SU-DHL-6 (cell line): ENCODE measurements around the gene PLEKHA7.

Source experiments
- H2AFZ ChIP-seq: fragments of 200-600 bp; sonication (generic); 2 replicates; pipeline ENCODE4 v1.6.1; 2014; ENCODE audit warnings: low read depth, mild to moderate bottlenecking, moderate library complexity, mixed read lengths, antibody characterized with exemption, low read length; ENCODE audit not compliant: severe bottlenecking
- H3F3A ChIP-seq: fragments of 200-600 bp; shearing (Covaris generic); 2 replicates; pipeline ENCODE4 v1.6.0; 2016; ENCODE audit warnings: antibody characterized with exemption, mild to moderate bottlenecking; ENCODE audit not compliant: insufficient read depth
- H3K27ac ChIP-seq: fragments of 200-600 bp; sonication (generic); 2 replicates; pipeline ENCODE4 v1.5.1; 2016; ENCODE audit warnings: low read depth, mild to moderate bottlenecking, low read length, moderate library complexity, mixed read lengths
- H3K27me3 ChIP-seq: fragments of 200-600 bp; sonication (generic), shearing (Covaris generic); 2 replicates; pipeline ENCODE4 v1.6.0; 2014; ENCODE audit warnings: mild to moderate bottlenecking, low read length
- H3K36me3 ChIP-seq: fragments of 200-600 bp; sonication (generic); 2 replicates; pipeline ENCODE4 v1.6.1; 2014; ENCODE audit warnings: mild to moderate bottlenecking, low read length, mixed read lengths
- H3K4me2 ChIP-seq: fragments of 300-600, 200-600 bp; shearing (Covaris generic), sonication (generic); 2 replicates; pipeline ENCODE4 v1.6.0; 2014; ENCODE audit warnings: low read length, low read depth, mild to moderate bottlenecking; ENCODE audit not compliant: poor library complexity, severe bottlenecking
- H3K4me3 ChIP-seq: fragments of 200-600 bp; sonication (generic); 2 replicates; pipeline ENCODE4 v1.5.1; 2014; ENCODE audit warnings: antibody characterized with exemption, low read length, mild to moderate bottlenecking, mixed read lengths; ENCODE audit not compliant: insufficient read depth, poor library complexity, severe bottlenecking
- H3K79me2 ChIP-seq: fragments of 200-600 bp; sonication (generic); 2 replicates; pipeline ENCODE4 v1.6.1; 2014; ENCODE audit warnings: mild to moderate bottlenecking, low read length, moderate library complexity; ENCODE audit not compliant: insufficient read depth
- H3K9ac ChIP-seq: fragments of 200-600 bp; sonication (generic); 2 replicates; pipeline ENCODE4 v1.7.0; 2014; ENCODE audit warnings: mild to moderate bottlenecking, low read length
- H3K9me2 ChIP-seq: fragments of 200-600 bp; sonication (generic); replicated peaks from 2 replicates; pipeline ENCODE4 v1.6.1; 2014; ENCODE audit warnings: low read length; ENCODE audit not compliant: insufficient read depth
- H3K9me3 ChIP-seq: fragments of 200-600 bp; sonication (generic); 2 replicates; pipeline ENCODE4 v1.6.1; 2014; ENCODE audit warnings: low read length, mixed read lengths; ENCODE audit not compliant: insufficient read depth
- H4K20me1 ChIP-seq: fragments of 200-600 bp; sonication (generic); 2 replicates; pipeline ENCODE4 v1.6.1; 2014; ENCODE audit warnings: low read depth, mild to moderate bottlenecking, antibody characterized with exemption, low read length, moderate library complexity, mixed read lengths
- EZH2phosphoT487 ChIP-seq: fragments of 200-600 bp; sonication (generic), shearing (Covaris generic); conservative IDR thresholded peaks from 2 replicates; pipeline ENCODE4 v1.6.1; 2018; ENCODE audit warnings: mild to moderate bottlenecking, antibody characterized with exemption, low read length, moderate library complexity, mixed read lengths
- TF ChIP-seq, protein P1 (sequence below): fragments of 200-600 bp; sonication (generic); IDR thresholded peaks from one replicate; pipeline ENCODE4 v1.5.1; 2017; ENCODE audit warnings: antibody characterized with exemption, mild to moderate bottlenecking, low read length, moderate library complexity; ENCODE audit not compliant: insufficient read depth, poor library complexity, severe bottlenecking

The PLEKHA7 gene

DNA sequence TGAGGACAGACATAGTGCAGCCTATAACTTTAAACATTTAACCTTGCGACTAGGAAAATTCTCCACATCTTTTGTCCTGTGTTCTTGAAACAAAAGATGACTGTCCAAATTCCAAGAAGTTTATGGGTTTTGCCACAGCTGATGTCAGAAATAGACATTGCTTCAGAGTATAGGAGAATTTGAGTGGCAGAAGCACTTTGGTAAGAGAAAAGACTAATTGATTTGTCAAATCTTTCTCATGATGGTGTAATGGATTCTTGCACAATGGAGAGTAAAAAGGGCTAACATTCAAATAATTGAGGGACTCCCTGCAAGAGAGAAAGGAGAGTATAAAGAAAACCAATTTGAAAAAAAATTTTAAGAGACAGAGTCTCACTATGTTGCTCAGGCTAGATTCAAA, 250.5 kb downstream of the PLEKHA7 start:
- 0 out of 2 replicates have a peak, but pooled peaks cover 6% of the 10 kb centered on the region for H3F3A ChIP-seq
- no peak overlapping the region for H3K4me2 ChIP-seq
- no peak for TF ChIP-seq EZH2phosphoT487
- TF ChIP-seq, protein P1, sequence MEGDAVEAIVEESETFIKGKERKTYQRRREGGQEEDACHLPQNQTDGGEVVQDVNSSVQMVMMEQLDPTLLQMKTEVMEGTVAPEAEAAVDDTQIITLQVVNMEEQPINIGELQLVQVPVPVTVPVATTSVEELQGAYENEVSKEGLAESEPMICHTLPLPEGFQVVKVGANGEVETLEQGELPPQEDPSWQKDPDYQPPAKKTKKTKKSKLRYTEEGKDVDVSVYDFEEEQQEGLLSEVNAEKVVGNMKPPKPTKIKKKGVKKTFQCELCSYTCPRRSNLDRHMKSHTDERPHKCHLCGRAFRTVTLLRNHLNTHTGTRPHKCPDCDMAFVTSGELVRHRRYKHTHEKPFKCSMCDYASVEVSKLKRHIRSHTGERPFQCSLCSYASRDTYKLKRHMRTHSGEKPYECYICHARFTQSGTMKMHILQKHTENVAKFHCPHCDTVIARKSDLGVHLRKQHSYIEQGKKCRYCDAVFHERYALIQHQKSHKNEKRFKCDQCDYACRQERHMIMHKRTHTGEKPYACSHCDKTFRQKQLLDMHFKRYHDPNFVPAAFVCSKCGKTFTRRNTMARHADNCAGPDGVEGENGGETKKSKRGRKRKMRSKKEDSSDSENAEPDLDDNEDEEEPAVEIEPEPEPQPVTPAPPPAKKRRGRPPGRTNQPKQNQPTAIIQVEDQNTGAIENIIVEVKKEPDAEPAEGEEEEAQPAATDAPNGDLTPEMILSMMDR: no peak
- H3K9ac ChIP-seq: no peak overlapping the region
- no peaks in the 10 kb centered on the region for H3K27me3 ChIP-seq
- H3K4me3 ChIP-seq: no peak overlapping the region
- no peaks in the 10 kb centered on the region for H3K36me3 ChIP-seq
- no peaks in the 10 kb centered on the region for H3K9me3 ChIP-seq
- no peaks in the 10 kb centered on the region for H4K20me1 ChIP-seq
- H3K27ac ChIP-seq: no peak overlapping the region
- no peaks in the 10 kb centered on the region for H3K9me2 ChIP-seq
- H3K79me2 ChIP-seq: no peaks in the 10 kb centered on the region
- H2AFZ ChIP-seq: no peak overlapping the region

DNA sequence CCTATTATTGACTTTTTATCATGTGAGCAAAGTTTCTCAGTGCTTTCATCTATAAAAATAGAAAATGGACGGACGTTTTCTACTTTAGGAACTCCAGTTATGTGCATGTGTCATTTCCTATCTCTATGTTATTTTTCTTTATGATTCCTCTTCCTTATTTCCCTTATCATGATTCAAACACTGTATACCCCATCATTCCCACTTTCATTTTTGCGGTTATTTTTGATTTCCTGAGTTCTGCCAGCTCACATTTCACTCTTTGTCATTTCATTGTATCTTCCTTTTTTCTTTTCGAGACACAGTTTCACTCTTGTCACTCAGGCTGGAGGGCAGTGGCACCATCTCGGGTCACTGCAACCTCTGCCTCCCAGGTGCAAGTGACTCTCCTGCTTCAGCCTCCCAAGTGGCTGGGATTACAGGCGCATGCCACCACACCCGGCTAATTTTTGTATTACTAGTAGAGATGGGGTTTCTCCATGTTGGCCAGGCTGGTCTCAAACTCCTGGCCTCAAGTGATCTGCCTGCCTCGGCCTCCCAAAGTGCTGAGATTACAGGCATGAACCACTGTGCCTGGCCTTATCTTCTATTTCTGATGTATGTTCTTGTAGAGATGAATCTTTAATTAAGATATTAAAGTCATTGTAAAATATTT, 254.2 kb downstream of the PLEKHA7 start:
- Histone ChIP-seq H2AFZ (no peak overlapping the region), H3K27me3 (no peaks in the 10 kb centered on the region), H3K4me2 (no peak overlapping the region), H3K36me3 (peaks cover 16% of the 10 kb centered on the region; the same call in 1 of the 2 replicates), H3K9ac (no peak overlapping the region), H3K9me3 (no peaks in the 10 kb centered on the region), H3K4me3 (no peak overlapping the region), H3K27ac (no peak overlapping the region), H3K9me2 (no peaks in the 10 kb centered on the region), H3K79me2 (no peaks in the 10 kb centered on the region), H3F3A (0 out of 2 replicates have a peak, but pooled peaks cover 6% of the 10 kb centered on the region), H4K20me1 (no peaks in the 10 kb centered on the region)
- TF ChIP-seq, protein P1: no peak
- TF ChIP-seq EZH2phosphoT487: no peak

- no peak overlapping the region for H2AFZ ChIP-seq
- no peak overlapping the region for H3K4me2 ChIP-seq
- no peaks in the 10 kb centered on the region for H3K27me3 ChIP-seq
- no peaks in the 10 kb centered on the region for H4K20me1 ChIP-seq
- H3F3A ChIP-seq: 0 out of 2 replicates have a peak, but pooled peaks cover 6% of the 10 kb centered on the region
- TF ChIP-seq, protein P1: no peak
- no peak for TF ChIP-seq EZH2phosphoT487
- H3K9me2 ChIP-seq: no peaks in the 10 kb centered on the region
- H3K36me3 ChIP-seq: peaks cover 20% of the 10 kb centered on the region; the same call in 1 of the 2 replicates
- H3K9ac ChIP-seq: no peak overlapping the region
- no peaks in the 10 kb centered on the region for H3K9me3 ChIP-seq
- H3K27ac ChIP-seq: no peak overlapping the region
- no peaks in the 10 kb centered on the region for H3K79me2 ChIP-seq
- H3K4me3 ChIP-seq: no peak overlapping the region
Observed at GRCh38 chr11:16758382-16759024, 255.7 kb downstream of the PLEKHA7 start.
